Superior temporal gyrus (tissue), 1 donor: Measurements from ENCODE around the gene SLC22A16.
"Not testable (repeated sequence)": the region's sequence is repeated elsewhere in the genome, so short reads cannot be mapped to it uniquely, and the experiment has no call there.

ENCODE experiments used
- DNase-seq: peaks from one replicate; pipeline ENCODE4 v3.0.0-alpha.2; 2016; ENCODE audit errors: extremely low spot score

The SLC22A16 gene, protein sequence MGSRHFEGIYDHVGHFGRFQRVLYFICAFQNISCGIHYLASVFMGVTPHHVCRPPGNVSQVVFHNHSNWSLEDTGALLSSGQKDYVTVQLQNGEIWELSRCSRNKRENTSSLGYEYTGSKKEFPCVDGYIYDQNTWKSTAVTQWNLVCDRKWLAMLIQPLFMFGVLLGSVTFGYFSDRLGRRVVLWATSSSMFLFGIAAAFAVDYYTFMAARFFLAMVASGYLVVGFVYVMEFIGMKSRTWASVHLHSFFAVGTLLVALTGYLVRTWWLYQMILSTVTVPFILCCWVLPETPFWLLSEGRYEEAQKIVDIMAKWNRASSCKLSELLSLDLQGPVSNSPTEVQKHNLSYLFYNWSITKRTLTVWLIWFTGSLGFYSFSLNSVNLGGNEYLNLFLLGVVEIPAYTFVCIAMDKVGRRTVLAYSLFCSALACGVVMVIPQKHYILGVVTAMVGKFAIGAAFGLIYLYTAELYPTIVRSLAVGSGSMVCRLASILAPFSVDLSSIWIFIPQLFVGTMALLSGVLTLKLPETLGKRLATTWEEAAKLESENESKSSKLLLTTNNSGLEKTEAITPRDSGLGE

DNA sequence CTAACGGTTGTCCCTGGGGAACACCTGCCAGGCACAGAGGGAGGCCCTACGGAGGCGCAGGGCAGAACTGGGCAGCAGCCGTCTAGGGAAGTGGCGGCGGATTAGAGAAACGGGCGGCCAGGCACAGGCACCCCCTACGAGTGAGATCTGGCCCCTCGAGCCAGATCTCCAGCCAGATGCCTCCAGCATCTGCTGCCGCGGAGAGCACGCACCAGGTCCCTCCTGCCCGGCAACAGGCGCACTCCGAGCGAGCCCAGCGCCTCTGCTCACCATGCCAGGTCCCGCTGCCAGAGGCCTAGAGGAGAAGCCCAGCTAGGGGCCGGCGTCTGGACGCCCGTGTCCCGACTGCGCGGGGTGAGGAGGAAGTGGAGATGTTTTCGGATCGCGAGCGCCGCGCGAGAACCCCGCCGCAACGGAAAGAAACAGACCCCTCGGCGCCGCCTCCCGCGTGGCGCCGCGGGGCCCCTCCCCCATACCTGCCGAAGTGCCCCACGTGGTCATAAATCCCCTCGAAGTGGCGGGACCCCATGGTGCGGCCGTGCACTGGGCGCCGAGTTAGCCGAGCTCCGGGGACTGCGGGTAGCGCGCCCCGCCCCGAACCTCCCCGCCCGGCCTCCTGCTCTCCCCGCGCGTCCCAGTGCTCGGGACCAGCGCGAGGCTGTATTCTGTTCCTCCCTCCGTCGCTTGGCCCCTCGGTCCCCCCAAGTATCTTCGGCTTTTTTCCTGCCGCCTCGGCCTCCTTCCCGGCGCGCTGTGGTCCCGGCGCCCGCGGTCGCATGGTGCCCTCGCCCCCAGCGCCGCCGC is at the start of gene SLC22A16:
TSS of gene SLC22A16 (minus strand) at position 568 of the 804 bp plus-strand sequence. CDS start at position 529, 39 bp downstream.
- DNase-seq: no peak

DNA sequence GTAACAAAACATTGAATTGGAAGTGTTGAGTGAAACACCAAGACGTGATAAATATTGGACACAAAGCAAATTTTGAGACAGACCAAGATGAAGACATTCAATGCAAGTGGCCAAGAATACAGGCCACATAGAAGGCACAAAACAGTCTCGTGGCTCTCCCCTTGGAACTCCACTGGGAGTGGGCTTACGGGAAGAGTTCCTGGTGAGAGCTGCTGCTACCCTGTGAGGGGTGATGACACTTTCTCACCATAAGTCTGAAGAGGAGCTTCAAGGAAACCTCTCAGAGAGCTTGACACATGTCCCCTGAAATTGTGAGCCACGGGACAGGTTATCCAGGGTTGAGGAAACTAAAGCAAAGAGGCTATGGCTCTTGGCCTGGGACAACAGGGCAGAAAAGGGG is 48.6 kb upstream of the SLC22A16 start:
- no peak for DNase-seq

DNA sequence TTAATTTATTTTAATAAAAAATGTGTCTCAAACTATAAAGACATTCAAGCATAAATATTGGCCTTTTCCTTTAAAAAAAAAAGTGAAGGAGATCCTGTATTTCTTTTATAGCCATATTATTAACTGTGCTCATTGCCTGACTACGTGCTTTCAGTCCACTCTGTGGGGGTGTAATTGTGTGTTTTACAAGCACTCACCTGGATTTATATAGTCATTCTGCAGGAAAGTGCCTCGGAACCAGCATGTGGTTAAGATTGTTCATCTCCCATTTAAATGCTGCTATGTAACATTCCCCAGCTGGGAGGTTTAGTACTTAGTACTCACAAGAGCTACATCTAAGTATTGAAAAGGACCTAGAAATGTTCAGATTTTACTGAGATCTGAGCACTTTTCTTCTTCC is 47.9 kb upstream of the SLC22A16 start:
- no peak for DNase-seq

DNA sequence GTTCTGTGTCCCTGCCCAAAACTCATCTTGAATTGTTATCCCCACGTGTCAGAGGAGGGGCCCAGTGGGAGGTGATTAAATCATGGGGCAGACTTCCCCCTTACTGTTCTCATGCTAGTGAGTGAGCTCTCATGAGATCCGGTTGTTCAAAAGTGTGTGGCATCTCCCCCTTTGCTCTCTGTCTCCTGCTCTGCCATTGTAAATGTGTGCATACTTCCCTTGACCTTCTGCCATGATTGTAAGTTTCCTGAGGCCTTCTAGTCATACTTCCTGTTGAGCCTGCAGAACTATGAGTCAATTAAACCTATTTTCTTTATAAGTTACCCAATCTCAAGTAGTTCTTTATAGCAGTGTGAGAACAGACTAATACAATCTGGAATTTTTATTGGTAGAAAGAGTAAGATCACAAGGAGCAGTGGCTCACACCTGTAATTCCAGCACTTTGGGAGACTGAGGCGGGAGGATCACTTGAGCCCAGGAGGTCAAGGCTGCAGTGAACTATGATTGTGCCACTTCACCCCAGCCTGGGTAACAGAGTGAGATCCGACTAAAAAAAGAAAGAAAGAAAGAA is 47.1 kb upstream of the SLC22A16 start:
- no peak for DNase-seq

DNA sequence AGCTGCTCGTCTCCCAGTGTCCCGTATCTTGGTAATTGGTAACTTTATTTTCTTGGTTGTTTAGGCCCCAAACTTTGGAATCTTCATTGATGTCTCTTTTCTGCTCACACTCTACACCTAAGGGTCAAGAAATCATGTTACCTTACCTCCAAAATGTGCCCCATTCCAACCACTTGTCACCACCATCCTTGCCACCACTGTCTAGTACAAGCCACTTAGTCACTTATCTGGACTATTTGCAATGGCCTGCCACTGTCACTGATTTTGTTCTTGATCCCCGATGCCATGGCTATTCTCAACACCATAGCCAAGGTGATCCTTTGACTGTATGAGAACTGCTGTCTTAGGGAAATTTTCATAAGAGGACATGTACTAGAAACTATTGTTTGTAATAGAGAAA is 46.0 kb upstream of the SLC22A16 start:
- no peak for DNase-seq

DNA sequence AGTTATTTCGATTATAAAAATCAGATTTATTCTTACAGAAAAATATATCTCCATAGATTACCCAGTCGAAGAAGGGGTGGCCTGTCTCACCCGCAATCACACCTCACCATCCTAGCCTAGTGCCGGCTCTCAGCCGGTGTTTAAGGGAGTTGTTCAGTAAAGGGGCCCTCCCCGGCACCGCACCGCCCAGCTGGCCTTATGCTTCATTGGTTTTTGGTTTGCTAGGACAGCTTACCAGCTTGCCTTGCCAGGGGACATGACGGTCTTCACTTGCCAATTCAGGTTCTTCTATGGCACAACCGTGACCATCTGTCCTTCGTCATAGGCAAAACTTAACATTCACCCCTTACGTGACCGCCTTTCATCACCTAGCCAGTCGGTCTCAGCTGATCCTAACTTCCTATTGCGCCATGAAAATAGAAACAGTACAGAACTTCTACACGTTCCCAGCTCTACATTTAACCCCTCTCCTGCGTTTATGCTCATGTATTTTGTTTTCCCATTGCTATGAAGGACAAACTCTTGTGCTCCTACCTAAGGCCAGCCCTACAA is 44.7 kb upstream of the SLC22A16 start:
- DNase-seq: no peak

DNA sequence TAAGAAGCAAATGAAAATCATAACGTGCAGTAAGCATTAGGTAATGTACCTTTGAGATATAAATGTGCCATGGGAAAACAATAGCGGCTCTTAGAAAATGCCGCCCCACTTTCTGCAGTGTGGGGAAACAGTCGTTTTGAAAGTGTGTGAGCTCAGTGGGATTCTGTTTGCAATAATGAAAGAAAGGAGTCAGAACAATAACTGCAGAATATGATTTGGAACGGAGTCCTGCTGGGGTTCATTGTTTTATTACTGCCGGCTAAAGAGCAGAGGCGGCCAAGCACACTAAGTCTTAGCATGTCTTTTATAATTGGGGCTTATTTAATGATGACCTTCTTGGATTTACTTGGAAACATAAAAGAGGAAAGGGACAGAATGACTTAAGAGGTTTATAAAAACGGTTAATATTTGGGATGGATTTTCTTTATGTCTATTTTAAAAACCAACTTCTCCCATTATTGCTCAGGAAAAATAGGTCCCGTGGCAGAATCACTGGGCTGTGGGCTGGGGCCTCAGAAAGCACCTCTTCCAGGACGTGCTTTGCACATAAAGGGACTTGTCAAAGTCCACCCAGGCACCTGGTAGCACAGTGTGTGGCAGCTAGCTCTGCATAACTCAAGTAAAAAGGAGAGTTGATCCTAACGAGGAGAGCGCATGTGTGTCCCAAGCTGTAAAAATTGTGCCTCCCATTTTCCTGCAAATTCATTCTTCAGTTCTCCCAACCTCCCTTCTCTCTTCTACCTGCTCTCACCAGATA is 44.0 kb upstream of the SLC22A16 start:
- DNase-seq: no peak

DNA sequence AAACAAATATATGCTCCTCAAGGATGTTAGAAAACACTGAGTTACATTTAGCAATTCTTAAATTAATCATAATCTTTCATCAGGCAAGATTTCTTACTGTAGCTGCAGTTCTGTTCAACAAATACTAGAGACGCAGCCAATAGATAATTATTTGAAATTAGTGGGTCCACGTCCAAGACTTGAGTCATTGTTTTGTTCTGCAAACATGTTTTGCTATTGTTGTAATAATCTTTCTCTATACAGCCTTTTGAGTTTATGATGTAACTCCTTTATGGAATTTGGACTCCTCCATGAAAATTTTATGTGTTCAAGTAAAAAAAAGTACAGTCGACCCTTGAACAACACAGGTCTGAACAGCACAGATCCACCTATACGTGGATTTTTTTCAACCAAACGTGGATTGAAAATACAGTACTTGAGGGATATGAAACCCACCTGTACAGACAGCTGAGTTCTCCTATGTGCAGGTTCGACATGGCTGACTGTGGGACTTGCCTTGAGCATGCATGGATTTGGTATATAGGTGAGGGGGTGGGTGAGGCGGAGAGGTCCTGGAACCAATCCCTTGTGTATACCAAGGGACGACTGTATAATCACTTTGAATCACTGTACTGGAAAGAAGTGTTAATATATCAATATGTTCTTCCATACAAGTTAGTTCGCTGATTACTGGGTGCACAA is 41.3 kb upstream of the SLC22A16 start:
- no peak for DNase-seq

DNA sequence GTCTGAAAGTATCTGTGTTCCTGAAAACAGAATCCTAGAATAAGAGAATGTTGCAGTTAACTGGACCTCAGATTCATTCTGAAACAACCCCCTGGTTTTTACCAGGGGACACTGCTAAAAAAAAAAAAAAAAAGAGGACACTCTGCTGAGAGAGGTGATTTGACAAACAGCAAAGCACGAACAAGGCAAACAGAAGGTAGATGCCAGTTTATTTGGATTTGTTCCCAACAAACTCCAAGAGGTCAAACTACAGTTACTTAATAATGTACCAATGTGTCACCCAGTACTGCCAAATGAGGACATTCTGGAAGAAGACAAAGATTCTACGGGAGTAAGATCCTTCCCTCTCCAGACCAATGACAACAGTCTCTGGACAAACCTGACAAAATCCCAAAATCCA is 40.6 kb upstream of the SLC22A16 start:
- DNase-seq: no peak

DNA sequence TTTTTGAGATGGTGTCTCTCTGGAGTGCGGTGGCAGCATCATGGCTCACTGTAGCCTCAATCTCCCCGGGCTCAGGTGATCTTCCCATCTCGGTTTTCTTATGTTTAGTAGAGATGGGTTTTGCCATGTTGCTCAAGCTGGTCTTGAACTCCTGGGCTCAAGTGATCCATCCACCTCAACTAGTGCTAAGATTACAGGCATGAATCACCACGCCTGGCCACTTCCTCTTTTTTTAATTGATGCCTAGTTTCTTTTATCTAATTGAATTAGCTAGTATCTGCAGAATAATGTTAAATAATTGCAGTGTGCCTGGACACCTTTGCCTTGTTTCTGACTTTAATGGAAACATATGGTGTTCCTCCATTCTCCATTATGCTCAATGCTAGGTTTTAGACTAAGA is 38.4 kb upstream of the SLC22A16 start:
- DNase-seq: no peak

DNA sequence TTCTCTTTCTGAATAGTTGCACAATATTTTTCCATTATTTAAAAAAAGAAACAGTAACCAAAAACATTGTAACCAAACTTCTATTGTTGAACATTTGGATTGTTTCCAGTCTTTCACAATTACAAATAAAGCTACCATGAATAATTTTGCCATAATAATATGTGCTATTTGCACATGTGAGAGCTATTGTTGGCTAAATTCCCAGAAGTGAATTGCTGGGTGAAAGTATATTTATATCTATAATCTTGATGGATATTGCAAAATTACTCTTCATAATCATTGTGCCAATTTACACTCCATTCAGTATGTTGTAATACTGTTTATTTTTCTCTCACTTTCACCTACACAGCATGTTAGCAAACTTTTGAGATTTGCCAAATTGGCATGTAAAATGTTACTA is 36.6 kb upstream of the SLC22A16 start:
- no peak for DNase-seq

DNA sequence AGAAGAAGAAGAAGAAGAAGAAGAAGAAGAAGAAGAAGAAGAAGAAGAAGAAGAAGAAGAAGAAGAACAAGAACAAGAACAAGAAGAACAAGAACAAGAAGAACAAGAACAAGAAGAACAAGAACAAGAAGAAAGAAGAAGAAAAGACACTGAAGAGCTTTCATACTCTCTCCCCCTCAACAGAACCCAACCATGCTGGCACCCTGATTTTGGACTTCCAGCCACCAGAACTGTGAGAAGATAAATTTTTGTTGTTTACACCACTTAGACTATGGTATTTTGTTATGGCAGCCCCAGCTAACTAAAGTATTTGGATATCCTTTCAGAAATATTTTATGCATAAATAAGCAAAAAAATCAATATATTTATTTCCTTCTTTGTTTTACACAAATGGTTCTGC is 36.1 kb upstream of the SLC22A16 start:
- DNase-seq: not testable (repeated sequence)

DNA sequence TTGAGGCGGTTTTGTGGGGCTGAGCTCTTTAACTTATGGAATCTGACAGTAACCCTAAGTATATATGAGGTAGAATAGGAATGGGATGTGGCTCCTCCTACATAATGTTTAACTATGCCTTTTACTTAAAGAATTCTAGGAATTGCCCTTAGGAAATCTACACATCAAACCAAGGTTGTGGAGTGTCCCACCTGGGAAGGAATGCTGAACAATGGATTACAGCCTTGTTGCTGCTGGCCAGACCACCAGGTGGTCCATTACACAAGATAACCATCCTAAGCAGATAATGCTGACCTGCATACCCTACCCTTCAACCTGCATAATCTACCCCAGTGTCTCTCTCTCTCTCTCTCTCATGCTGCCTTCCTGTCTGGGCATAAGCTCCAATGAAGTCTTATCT is 35.0 kb upstream of the SLC22A16 start:
- DNase-seq: no peak

DNA sequence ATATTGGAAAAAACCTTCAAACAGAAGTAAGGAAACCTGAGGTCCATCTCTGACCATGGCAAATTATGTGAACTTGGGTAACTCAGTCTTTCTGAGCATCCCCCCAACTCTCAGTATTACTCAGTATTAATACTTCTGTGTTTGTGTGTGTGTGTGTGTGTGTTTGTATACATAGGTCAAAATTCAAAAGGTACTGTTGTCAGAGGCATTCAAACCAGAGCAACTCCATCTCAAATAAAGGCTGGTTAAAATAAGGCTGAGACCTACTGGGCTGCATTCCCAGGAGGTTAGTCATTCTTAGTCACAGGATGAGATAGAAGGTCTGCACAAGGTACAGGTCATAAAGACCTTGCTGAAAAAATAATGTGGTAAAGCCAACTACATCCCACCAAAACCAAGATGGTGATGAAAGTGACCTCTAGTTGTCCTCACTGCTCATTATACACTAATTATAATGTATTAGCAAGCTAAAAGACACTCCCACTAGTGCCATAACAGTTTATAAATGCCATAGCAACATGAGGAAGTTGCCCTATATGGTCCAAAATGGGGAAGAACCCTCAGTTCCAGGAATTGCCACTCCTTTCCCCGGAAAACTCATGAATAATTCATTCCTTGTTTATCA is 33.3 kb upstream of the SLC22A16 start:
- DNase-seq: no peak

DNA sequence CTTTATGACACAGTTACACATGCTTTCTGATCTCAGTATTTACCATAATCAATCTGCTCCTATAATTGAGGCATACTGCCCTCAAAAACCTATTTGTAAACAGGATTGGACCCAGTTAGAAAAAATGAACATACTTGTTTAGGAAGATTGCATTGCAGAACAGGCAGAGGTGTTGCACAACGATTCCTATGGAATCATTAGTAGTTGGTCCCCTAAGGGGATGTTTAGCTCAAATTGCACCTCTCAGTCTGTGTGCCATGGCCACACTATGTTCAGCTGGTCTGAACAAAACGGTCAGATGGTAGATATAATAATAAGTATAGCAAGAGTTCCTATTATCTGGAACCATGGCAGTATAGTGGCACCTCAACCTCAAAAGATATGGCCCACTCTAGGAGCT is 28.5 kb upstream of the SLC22A16 start:
- not testable (repeated sequence) for DNase-seq

DNA sequence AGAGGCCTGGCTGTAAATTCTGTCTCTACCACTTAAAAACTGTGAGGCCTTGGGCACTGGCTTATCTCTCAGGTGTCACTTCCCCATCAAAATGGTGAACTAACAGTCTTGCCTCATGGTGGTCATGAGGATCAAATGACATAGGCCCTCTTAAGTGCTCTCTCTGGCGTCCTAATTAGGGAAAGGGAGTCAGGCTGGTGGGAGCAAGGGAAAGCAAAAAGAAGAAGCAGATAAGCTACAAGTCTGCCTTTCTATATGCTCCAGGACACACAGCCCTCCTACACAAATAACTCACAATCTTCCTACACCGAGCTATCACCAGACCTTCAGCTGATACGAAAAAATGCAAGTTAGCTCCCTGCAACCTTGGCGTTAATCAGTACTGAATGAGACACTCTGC is 19.5 kb upstream of the SLC22A16 start:
- no peak for DNase-seq

DNA sequence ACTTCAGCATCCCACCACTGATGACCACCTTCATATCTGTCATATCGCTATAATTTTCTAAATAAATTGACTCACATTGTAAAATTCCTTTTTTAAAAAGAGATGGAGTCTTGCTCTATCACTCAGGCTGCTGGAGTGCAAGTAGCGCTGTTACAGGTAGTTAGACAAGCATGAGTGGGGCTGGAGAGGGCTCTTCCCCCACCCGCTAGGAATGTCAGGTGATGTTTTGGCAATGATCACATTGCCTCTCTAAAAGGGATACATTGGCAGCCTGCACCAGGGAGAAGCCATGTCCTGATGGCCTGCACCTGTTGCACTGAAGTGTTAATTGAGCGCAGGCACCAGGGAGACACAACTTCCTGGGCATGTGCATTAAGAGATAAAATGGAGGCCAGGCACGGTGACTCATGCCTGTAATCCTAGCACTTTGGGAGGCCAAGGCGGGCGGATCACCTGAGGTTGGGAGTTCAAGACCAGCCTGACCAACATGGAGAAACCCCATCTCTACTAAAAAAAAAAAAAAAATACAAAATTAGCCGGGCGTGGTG is 16.9 kb upstream of the SLC22A16 start:
- DNase-seq: no peak

DNA sequence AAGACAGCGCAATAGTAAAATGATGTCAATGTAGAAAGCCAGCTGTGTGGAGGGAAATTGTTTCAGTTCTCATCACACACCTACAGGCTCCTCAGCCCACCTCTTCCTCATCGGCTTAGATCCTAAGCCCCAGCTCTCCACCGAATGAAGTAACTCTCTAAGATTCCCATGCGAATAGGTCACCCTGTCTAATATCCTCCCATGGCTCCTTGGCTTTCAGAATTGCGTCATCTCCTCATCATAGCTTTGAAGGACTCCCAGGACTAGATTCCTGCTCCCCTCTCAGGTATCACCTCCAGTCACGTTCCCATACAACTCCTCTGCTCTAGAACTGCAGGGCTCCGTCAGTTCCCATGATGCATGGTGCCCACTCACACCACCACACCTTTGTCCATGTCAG is 16.2 kb upstream of the SLC22A16 start:
- DNase-seq: no peak

DNA sequence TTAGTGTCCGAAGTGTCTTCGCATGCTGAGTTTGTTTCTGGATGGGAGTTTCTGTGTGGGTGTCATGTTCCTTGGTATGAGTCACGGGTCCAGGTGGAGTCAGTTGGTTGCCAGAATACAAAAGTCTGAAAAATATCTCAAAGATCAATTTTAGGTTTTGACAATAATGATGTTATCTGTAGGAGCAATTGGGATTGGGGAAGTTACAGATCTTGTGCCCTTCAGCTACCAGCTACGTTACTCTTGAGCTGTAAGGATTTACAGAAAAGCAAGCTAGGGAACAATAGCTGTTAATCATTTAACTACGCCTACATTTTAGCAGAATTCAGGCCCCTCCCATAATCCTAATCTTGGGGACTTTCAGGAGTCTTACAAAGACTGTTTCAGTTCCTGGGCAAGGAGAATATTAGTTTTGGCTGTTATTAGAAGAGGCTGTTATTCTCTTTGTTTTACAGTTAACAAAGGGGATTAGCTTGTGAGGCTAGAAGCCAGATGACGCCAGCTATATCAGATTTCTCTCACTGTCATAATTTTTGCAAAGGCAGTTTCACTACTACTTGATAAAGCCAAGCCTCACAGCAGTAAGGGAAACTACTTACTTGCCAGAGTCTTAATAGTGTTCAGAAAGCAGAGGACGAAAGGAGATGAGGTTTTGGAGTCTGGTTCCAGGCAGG is 15.4 kb upstream of the SLC22A16 start:
- no peak for DNase-seq

DNA sequence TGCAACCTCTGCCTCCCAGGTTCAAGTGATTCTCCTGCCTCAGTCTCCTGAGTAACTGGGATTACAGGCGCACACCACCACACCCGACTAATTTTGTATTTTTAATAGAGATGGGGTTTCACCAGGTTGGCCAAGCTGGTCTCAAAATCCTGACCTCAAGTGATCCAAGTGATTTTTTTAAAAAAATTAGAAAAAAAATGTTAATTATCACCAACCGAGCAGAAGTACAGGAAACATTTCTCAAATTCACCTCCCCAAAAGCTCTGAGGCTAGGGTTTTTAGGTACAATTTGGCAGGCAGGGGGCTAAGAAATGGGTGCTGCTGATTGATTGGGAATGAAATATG is 14.9 kb upstream of the SLC22A16 start:
- no peak for DNase-seq
